OCI-LY3 (cell line): ENCODE results near the gene ZNF606.

Experiments used
- H2AFZ ChIP-seq: fragments of 200-600, 300-600 bp; shearing (Covaris generic); 2 replicates; pipeline ENCODE4 v1.6.0; 2014; ENCODE audit warnings: antibody characterized with exemption, low read depth, low read length
- H3K27ac ChIP-seq: fragments of 200-600, 300-600 bp; sonication (generic); 2 replicates; pipeline ENCODE4 v1.5.1; 2014; ENCODE audit warnings: mild to moderate bottlenecking, low read length, moderate library complexity, mixed read lengths
- H3K27me3 ChIP-seq: fragments of 200-600, 300-600 bp; sonication (generic); 2 replicates; pipeline ENCODE4 v1.6.1; 2014; ENCODE audit warnings: low read depth, low read length, mixed read lengths
- H3K36me3 ChIP-seq: fragments of 200-600, 300-600 bp; sonication (generic); replicated peaks from 2 replicates; pipeline ENCODE3; 2014; ENCODE audit warnings: low read depth, low read length, mixed read lengths
- H3K4me1 ChIP-seq: fragments of 300-600, 200-600 bp; sonication (generic); 2 replicates; pipeline ENCODE4 v1.6.1; 2014; ENCODE audit warnings: low read length, mixed read lengths
- H3K4me2 ChIP-seq: fragments of 200-600, 300-600 bp; sonication (generic); 2 replicates; pipeline ENCODE4 v1.6.1; 2014; ENCODE audit warnings: low read length, mixed read lengths
- H3K4me3 ChIP-seq: fragments of 300-600, 200-600 bp; sonication (generic); 2 replicates; pipeline ENCODE4 v1.5.1; 2014; ENCODE audit warnings: antibody characterized with exemption, mild to moderate bottlenecking, low read length, moderate library complexity
- H3K79me2 ChIP-seq: fragments of 300-600, 200-600 bp; shearing (Covaris generic); 2 replicates; pipeline ENCODE4 v1.6.1; 2014; ENCODE audit warnings: mild to moderate bottlenecking, low read length, mixed read lengths
- H3K9ac ChIP-seq: fragments of 300-600, 200-600 bp; shearing (Covaris generic); 2 replicates; pipeline ENCODE4 v1.6.0; 2014; ENCODE audit warnings: mild to moderate bottlenecking, low read length, moderate library complexity
- H3K9me3 ChIP-seq: fragments of 200-600, 300-600 bp; shearing (Covaris generic); 2 replicates; pipeline ENCODE4 v1.6.1; 2014; ENCODE audit warnings: low read length, mixed read lengths; ENCODE audit not compliant: insufficient read depth
- H4K20me1 ChIP-seq: fragments of 200-600, 300-600 bp; sonication (generic); 2 replicates; pipeline ENCODE4 v1.6.1; 2016; ENCODE audit warnings: low read length, mixed read lengths; ENCODE audit not compliant: insufficient read depth
- CTCF ChIP-seq: fragments of 200-600, 300-600 bp; sonication (generic); IDR thresholded peaks from 2 replicates; pipeline ENCODE4 v1.5.1; 2014; ENCODE audit warnings: antibody characterized with exemption, low read length, low read depth
- EZH2phosphoT487 ChIP-seq: fragments of 200-600 bp; shearing (Covaris generic); IDR thresholded peaks from 2 replicates; pipeline ENCODE4 v1.6.1; 2018; ENCODE audit warnings: antibody characterized with exemption, mixed run types, low read depth

ZNF606 gene

GRCh38 chr19:58002384-58003173 lies at the start of gene ZNF606:
Gene ZNF606 (minus strand): TSS chr19:58002820. CDS start chr19:58001319, 1,501 bp downstream.
- Histone ChIP-seq H3K9ac (peak within 1 kb of the TSS; percentile 61), H3K9me3 (peaks cover 49% of the 10 kb centered on the region), H3K27ac (no peak within 1 kb of the TSS), H3K27me3 (no peaks in the 10 kb centered on the region), H3K79me2 (peaks cover 8% of the 10 kb centered on the region), H2AFZ (peak within 1 kb of the TSS; percentile 95), H3K36me3 (peaks cover 80% of the 10 kb centered on the region), H3K4me2 (peak within 1 kb of the TSS; percentile 67), H3K4me1 (peaks cover 8% of the 10 kb centered on the region), H3K4me3 (peak within 1 kb of the TSS; percentile 82), H4K20me1 (no peaks in the 10 kb centered on the region)
- TF ChIP-seq EZH2phosphoT487 (no peak), CTCF (no peak)

GRCh38 chr19:58052256-58052655 lies 49.6 kb upstream of the ZNF606 start:
- no peaks in the 10 kb centered on the region for H3K36me3 ChIP-seq
- no peak overlapping the region for H3K9ac ChIP-seq
- H3K4me3 ChIP-seq = no peak overlapping the region
- TF ChIP-seq CTCF = no peak
- TF ChIP-seq EZH2phosphoT487 = no peak
- H4K20me1 ChIP-seq = no peaks in the 10 kb centered on the region
- no peaks in the 10 kb centered on the region for H3K4me1 ChIP-seq
- no peak overlapping the region for H2AFZ ChIP-seq
- peaks cover 30% of the 10 kb centered on the region for H3K9me3 ChIP-seq
- no peaks in the 10 kb centered on the region for H3K27me3 ChIP-seq
- H3K4me2 ChIP-seq = no peak overlapping the region
- no peaks in the 10 kb centered on the region for H3K79me2 ChIP-seq
- H3K27ac ChIP-seq = no peak overlapping the region

GRCh38 chr19:58047672-58048071 lies 45.1 kb upstream of the ZNF606 start:
- no peak overlapping the region for H3K4me3 ChIP-seq
- no peak overlapping the region for H3K27ac ChIP-seq
- H3K4me1 ChIP-seq = no peaks in the 10 kb centered on the region
- no peaks in the 10 kb centered on the region for H3K36me3 ChIP-seq
- no peak for TF ChIP-seq CTCF
- TF ChIP-seq EZH2phosphoT487 = no peak
- no peak overlapping the region for H3K4me2 ChIP-seq
- H3K9ac ChIP-seq = no peak overlapping the region
- H3K27me3 ChIP-seq = no peaks in the 10 kb centered on the region
- H2AFZ ChIP-seq = no peak overlapping the region
- peaks cover 15% of the 10 kb centered on the region; the same call in 1 of the 2 replicates for H3K9me3 ChIP-seq
- no peaks in the 10 kb centered on the region for H3K79me2 ChIP-seq
- no peaks in the 10 kb centered on the region for H4K20me1 ChIP-seq

GRCh38 chr19:58046856-58047255 lies 44.2 kb upstream of the ZNF606 start:
- TF ChIP-seq CTCF (no peak), EZH2phosphoT487 (no peak)
- H3K27me3 ChIP-seq = no peaks in the 10 kb centered on the region
- no peak overlapping the region for H3K4me2 ChIP-seq
- no peaks in the 10 kb centered on the region for H3K4me1 ChIP-seq
- H3K36me3 ChIP-seq = no peaks in the 10 kb centered on the region
- no peak overlapping the region for H3K9ac ChIP-seq
- no peaks in the 10 kb centered on the region for H3K79me2 ChIP-seq
- no peak overlapping the region for H2AFZ ChIP-seq
- H3K27ac ChIP-seq = no peak overlapping the region
- H3K9me3 ChIP-seq = peaks cover 15% of the 10 kb centered on the region; the same call in 1 of the 2 replicates
- H3K4me3 ChIP-seq = no peak overlapping the region
- H4K20me1 ChIP-seq = no peaks in the 10 kb centered on the region
